Osteocyte (in vitro differentiated cells): ENCODE measurements around the gene SLC25A19. TPM values are rescaled to one million over a fixed set of nuclear protein-coding genes. Genes with fewer than 3 reads are reported as not detected.

Experiments used
- DNase-seq: peaks from one replicate; pipeline ENCODE4 v3.0.0; 2021; ENCODE audit warnings: mixed read lengths; ENCODE audit not compliant: unreplicated experiment; ENCODE audit errors: extremely low spot score
- H3K27ac Mint-ChIP-seq: one replicate; pipeline ENCODE4 v1.8.0; 2021; ENCODE audit warnings: mild to moderate bottlenecking, mixed read lengths; ENCODE audit not compliant: unreplicated experiment
- H3K27me3 Mint-ChIP-seq: one replicate; pipeline ENCODE4 v1.8.0; 2021; ENCODE audit warnings: mixed read lengths; ENCODE audit not compliant: unreplicated experiment
- H3K36me3 Mint-ChIP-seq: one replicate; pipeline ENCODE4 v1.8.0; 2021; ENCODE audit warnings: mixed read lengths; ENCODE audit not compliant: unreplicated experiment
- H3K4me1 Mint-ChIP-seq: one replicate; pipeline ENCODE4 v1.8.0; 2021; ENCODE audit warnings: mixed read lengths; ENCODE audit not compliant: unreplicated experiment
- H3K4me3 Mint-ChIP-seq: one replicate; pipeline ENCODE4 v1.8.0; 2021; ENCODE audit warnings: mild to moderate bottlenecking, moderate library complexity, mixed read lengths; ENCODE audit not compliant: unreplicated experiment
- H3K9me3 Mint-ChIP-seq: one replicate; pipeline ENCODE4 v1.8.0; 2021; ENCODE audit warnings: mixed read lengths; ENCODE audit not compliant: unreplicated experiment
- total RNA-seq: library from RNA; stranded (reverse); gene quantifications from 2 replicates; pipeline ENCODE4 v1.2.1, GENCODE V29; 2021
- TF ChIP-seq, protein P1 (sequence below): fragments of 200-600 bp; sonication (generic); IDR thresholded peaks from 2 replicates; pipeline ENCODE4 v1.5.0; 2021; ENCODE audit warnings: antibody characterized with exemption, mild to moderate bottlenecking, moderate library complexity

SLC25A19 gene
- total RNA-seq, 1 donor from 2014 or later, result 8.6 TPM

DNA sequence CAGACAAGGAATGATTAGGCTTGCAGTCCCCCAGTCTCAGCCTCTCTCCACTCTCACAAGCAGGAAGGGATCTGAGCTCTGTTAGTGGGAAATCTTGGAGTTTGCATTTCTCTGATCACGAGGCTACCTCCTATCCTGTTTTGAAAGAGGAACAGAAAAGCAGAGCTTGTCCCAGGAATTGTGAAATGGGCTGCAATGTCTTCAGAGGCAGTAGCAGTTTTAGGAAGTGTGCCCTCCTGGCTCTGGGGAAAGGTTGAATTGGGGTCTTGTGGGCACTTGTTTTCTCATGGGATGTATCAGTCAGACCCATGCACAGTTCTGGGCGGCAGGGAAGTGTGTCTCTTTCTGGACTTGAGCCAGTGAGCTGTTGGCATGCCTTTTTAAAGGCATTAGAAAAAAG lies 60.9 kb downstream of the SLC25A19 start:
- H3K27ac Mint-ChIP-seq, result peak overlapping the region; percentile 44
- TF ChIP-seq, protein P1, sequence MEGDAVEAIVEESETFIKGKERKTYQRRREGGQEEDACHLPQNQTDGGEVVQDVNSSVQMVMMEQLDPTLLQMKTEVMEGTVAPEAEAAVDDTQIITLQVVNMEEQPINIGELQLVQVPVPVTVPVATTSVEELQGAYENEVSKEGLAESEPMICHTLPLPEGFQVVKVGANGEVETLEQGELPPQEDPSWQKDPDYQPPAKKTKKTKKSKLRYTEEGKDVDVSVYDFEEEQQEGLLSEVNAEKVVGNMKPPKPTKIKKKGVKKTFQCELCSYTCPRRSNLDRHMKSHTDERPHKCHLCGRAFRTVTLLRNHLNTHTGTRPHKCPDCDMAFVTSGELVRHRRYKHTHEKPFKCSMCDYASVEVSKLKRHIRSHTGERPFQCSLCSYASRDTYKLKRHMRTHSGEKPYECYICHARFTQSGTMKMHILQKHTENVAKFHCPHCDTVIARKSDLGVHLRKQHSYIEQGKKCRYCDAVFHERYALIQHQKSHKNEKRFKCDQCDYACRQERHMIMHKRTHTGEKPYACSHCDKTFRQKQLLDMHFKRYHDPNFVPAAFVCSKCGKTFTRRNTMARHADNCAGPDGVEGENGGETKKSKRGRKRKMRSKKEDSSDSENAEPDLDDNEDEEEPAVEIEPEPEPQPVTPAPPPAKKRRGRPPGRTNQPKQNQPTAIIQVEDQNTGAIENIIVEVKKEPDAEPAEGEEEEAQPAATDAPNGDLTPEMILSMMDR, result no peak
- H3K27me3 Mint-ChIP-seq, result no peaks in the 10 kb centered on the region
- H3K4me1 Mint-ChIP-seq, result no peaks in the 10 kb centered on the region
- DNase-seq, result no peak
- H3K9me3 Mint-ChIP-seq, result no peaks in the 10 kb centered on the region
- H3K36me3 Mint-ChIP-seq, result peaks cover 39% of the 10 kb centered on the region
- H3K4me3 Mint-ChIP-seq, result no peak overlapping the region

DNA sequence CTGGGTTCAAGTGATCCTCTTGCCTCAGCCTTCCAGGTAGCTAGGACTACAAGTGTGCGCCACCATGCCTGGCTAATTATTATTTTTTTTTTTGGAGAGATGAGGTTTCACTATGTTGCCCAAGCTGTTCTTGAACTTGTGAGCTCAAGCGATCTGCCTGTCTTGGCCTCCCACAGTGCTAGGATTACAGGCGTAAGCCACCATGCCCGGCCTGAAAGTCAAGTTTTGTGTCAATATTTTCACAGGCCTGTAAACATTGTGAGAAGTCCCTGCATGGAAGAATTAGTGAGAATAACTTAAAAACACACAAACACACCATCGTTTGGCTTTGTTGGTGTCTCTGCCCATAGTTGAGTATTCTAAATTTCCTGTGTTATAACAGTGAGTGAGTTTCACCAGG lies 61.5 kb downstream of the SLC25A19 start:
- no peak overlapping the region for H3K27ac Mint-ChIP-seq
- H3K4me3 Mint-ChIP-seq, result no peak overlapping the region
- no peaks in the 10 kb centered on the region for H3K4me1 Mint-ChIP-seq
- peaks cover 36% of the 10 kb centered on the region for H3K36me3 Mint-ChIP-seq
- H3K27me3 Mint-ChIP-seq, result no peaks in the 10 kb centered on the region
- TF ChIP-seq, protein P1, result no peak
- no peak for DNase-seq
- no peaks in the 10 kb centered on the region for H3K9me3 Mint-ChIP-seq

DNA sequence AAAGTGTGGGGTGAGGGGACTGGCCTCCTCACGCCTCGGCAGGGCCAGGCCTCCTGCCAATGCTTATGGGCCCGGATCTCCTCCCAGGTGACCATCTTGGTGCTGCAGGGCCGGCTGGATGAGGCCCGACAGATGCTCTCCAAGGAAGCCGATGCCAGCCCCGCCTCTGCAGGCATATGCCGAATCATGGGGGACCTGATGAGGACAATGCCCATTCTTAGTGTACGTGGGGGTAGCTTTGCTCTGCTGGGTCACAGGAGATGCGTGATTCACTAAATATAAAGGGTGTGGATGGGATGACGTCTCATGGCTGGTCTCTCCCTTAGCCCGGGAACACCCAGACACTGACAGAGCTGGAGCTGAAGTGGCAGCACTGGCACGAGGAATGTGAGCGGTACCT lies 64.2 kb downstream of the SLC25A19 start:
- H3K4me3 Mint-ChIP-seq, result no peak overlapping the region

More for the DNA sequence above, 64.2 kb downstream of the SLC25A19 start:
- TF ChIP-seq, protein P1, result no peak
- Mint-ChIP-seq H3K27ac (no peak overlapping the region), H3K27me3 (no peaks in the 10 kb centered on the region), H3K9me3 (no peaks in the 10 kb centered on the region), H3K36me3 (peaks cover 26% of the 10 kb centered on the region), H3K4me1 (no peaks in the 10 kb centered on the region)
- no peak for DNase-seq

Other genes starting within 250 kb of the SLC25A19 start
- 195 and 212 TPM in 2 replicates for gene ATP5PD, start 242.5 kb downstream of the SLC25A19 start, total RNA-seq
- gene KCTD2, start 242.2 kb downstream of the SLC25A19 start, total RNA-seq, result 22.3 and 23.7 TPM in 2 replicates
- 7.0 and 7.6 TPM in 2 replicates for gene SLC16A5, start 201.5 kb downstream of the SLC25A19 start, total RNA-seq
- 12.8 and 13.6 TPM in 2 replicates for gene ARMC7, start 179.5 kb downstream of the SLC25A19 start, total RNA-seq
- gene NT5C, start 157.7 kb downstream of the SLC25A19 start, total RNA-seq, result 45.6 and 48.2 TPM in 2 replicates
- gene JPT1, start 134.9 kb downstream of the SLC25A19 start, total RNA-seq, result 89.7 and 95.9 TPM in 2 replicates
- gene SUMO2, start 106.5 kb downstream of the SLC25A19 start, total RNA-seq, result 472 and 483 TPM in 2 replicates
- gene NUP85, start 83.8 kb downstream of the SLC25A19 start, total RNA-seq, result 58.1 and 61.1 TPM in 2 replicates
- gene GGA3, start 27.8 kb downstream of the SLC25A19 start, total RNA-seq, result 34.3 and 34.6 TPM in 2 replicates
- gene MRPS7, start 27.6 kb downstream of the SLC25A19 start, total RNA-seq, result 49.6 and 50.4 TPM in 2 replicates
- 25.4 and 27.9 TPM in 2 replicates for gene MIF4GD, start 18.2 kb downstream of the SLC25A19 start, total RNA-seq
- 59.1 and 61.8 TPM in 2 replicates for gene GRB2, start 116.2 kb upstream of the SLC25A19 start, total RNA-seq
- 71.2 and 78.4 TPM in 2 replicates for gene TMEM94, start 167.2 kb upstream of the SLC25A19 start, total RNA-seq
- gene CASKIN2, start 226.1 kb upstream of the SLC25A19 start, total RNA-seq, result 28.1 and 32.6 TPM in 2 replicates
- gene TSEN54, start 227.1 kb upstream of the SLC25A19 start, total RNA-seq, result 12.6 and 23.3 TPM in 2 replicates
- 2.4 and 3.3 TPM in 2 replicates for gene LLGL2, start 236.3 kb upstream of the SLC25A19 start, total RNA-seq